RPMI8226 (cell line): ENCODE measurements around the gene ZNF407.

ENCODE experiments used
- DNase-seq: peaks from one replicate; pipeline ENCODE4 v3.0.0-alpha.2; 2015

ZNF407 gene

GRCh38 chr18:75029481-75029880 lies 431.8 kb downstream of the ZNF407 start:
- no peak for DNase-seq

- no peak for DNase-seq
Observed at GRCh38 chr18:75031717-75032317, 434.1 kb downstream of the ZNF407 start.

GRCh38 chr18:75033516-75033915 lies 435.8 kb downstream of the ZNF407 start:
- no peak for DNase-seq

- no peak for DNase-seq
Observed at GRCh38 chr18:75034937-75035336, 437.3 kb downstream of the ZNF407 start.

- DNase-seq, result no peak
Observed at GRCh38 chr18:75035928-75036327, 438.3 kb downstream of the ZNF407 start.

- DNase-seq, result no peak
Observed at GRCh38 chr18:75036917-75037688, 439.4 kb downstream of the ZNF407 start.

- no peak for DNase-seq
Observed at GRCh38 chr18:75037689-75037955, 440.0 kb downstream of the ZNF407 start.

- no peak for DNase-seq
Observed at GRCh38 chr18:75041586-75041985, 443.9 kb downstream of the ZNF407 start.

- no peak for DNase-seq
Observed at GRCh38 chr18:75043478-75043877, 445.8 kb downstream of the ZNF407 start.

- no peak for DNase-seq
Observed at GRCh38 chr18:75044296-75044695, 446.6 kb downstream of the ZNF407 start.

- DNase-seq, result no peak
Observed at GRCh38 chr18:75044791-75045190, 447.1 kb downstream of the ZNF407 start.

GRCh38 chr18:75045272-75045671 lies 447.6 kb downstream of the ZNF407 start:
- DNase-seq, result no peak

- DNase-seq, result no peak
Observed at GRCh38 chr18:75047240-75047961, 449.7 kb downstream of the ZNF407 start.

GRCh38 chr18:75048776-75049454 lies 451.2 kb downstream of the ZNF407 start:
- no peak for DNase-seq

GRCh38 chr18:75049455-75049789 lies 451.8 kb downstream of the ZNF407 start:
- no peak for DNase-seq

- no peak for DNase-seq
Observed at GRCh38 chr18:75051757-75052156, 454.1 kb downstream of the ZNF407 start.

GRCh38 chr18:75052475-75052874 lies 454.8 kb downstream of the ZNF407 start:
- DNase-seq, result no peak

GRCh38 chr18:75053028-75053629 lies 455.5 kb downstream of the ZNF407 start:
- no peak for DNase-seq

GRCh38 chr18:75054046-75054445 lies 456.4 kb downstream of the ZNF407 start:
- no peak for DNase-seq

- DNase-seq, result no peak
Observed at GRCh38 chr18:75054611-75055010, 456.9 kb downstream of the ZNF407 start.

GRCh38 chr18:75057169-75057960 lies 459.7 kb downstream of the ZNF407 start:
- DNase-seq, result no peak

GRCh38 chr18:75060185-75060584 lies 462.5 kb downstream of the ZNF407 start:
- no peak for DNase-seq
